OCI-LY7 (cell line): ENCODE measurements around the gene FAM222A. TPM values are rescaled to one million over a fixed set of nuclear protein-coding genes. Genes with fewer than 3 reads are reported as not detected.

Source experiments
- BruUV-seq: library from RNA; stranded (reverse); fragments of 400-500 nt; replicated peaks from 2 replicates; lab custom pipeline; 2021; lab: Mats Ljungman, UMichigan
- CTCF ChIA-PET: fragments of 300-600 bp; sonication (Branson Sonifier 250); formaldehyde crosslinking; loops from one replicate; lab custom pipeline; 2022; ENCODE audit warnings: antibody characterized with exemption; ENCODE audit not compliant: unreplicated experiment; lab: Charles Lee
- POLR2A ChIA-PET: fragments of 300-600 bp; sonication (Branson Sonifier 250); formaldehyde crosslinking; loops from one replicate; lab custom pipeline; 2022; ENCODE audit warnings: antibody characterized with exemption; lab: Charles Lee
- DNase-seq: peaks from one replicate; pipeline ENCODE4 v3.0.0-alpha.2; 2015; ENCODE audit warnings: low spot score
- H2AFZ ChIP-seq: fragments of 200-600 bp; sonication (generic), shearing (Covaris generic); 2 replicates; pipeline ENCODE4 v1.6.1; 2014; ENCODE audit warnings: mild to moderate bottlenecking, antibody characterized with exemption, low read length, moderate library complexity
- H3K27ac ChIP-seq: fragments of 200-600 bp; sonication (generic); 2 replicates; pipeline ENCODE4 v1.5.1; 2014; ENCODE audit warnings: mixed run types, low read depth, mild to moderate bottlenecking, moderate library complexity, low read length, inconsistent platforms; ENCODE audit not compliant: poor library complexity, severe bottlenecking
- H3K36me3 ChIP-seq: fragments of 200-600 bp; sonication (generic); 2 replicates; pipeline ENCODE4 v1.6.1; 2014; ENCODE audit warnings: mild to moderate bottlenecking, antibody characterized with exemption, low read length, moderate library complexity, mixed read lengths; ENCODE audit not compliant: insufficient read depth
- H3K4me1 ChIP-seq: fragments of 200-600 bp; sonication (generic); 2 replicates; pipeline ENCODE4 v1.5.1; 2014; ENCODE audit warnings: mild to moderate bottlenecking, low read length; ENCODE audit not compliant: insufficient read depth, poor library complexity, severe bottlenecking
- H3K4me2 ChIP-seq: fragments of 200-600 bp; sonication (generic); 2 replicates; pipeline ENCODE4 v1.6.1; 2014; ENCODE audit warnings: mild to moderate bottlenecking, low read length
- H3K4me3 ChIP-seq: fragments of 200-600 bp; sonication (generic); 2 replicates; pipeline ENCODE4 v1.5.1; 2014; ENCODE audit warnings: mild to moderate bottlenecking, low read depth, low read length; ENCODE audit not compliant: poor library complexity, severe bottlenecking
- H3K79me2 ChIP-seq: fragments of 200-600 bp; sonication (generic); 2 replicates; pipeline ENCODE4 v1.6.1; 2016; ENCODE audit warnings: low read depth, mild to moderate bottlenecking, low read length, moderate library complexity, mixed read lengths; ENCODE audit not compliant: insufficient read depth
- H3K9me2 ChIP-seq: fragments of 200-600 bp; sonication (generic); 2 replicates; pipeline ENCODE4 v1.6.1; 2016; ENCODE audit warnings: mild to moderate bottlenecking, low read length, mixed read lengths; ENCODE audit not compliant: insufficient read depth
- H3K9me3 ChIP-seq: fragments of 200-600 bp; sonication (generic); 2 replicates; pipeline ENCODE4 v1.6.1; 2014; ENCODE audit warnings: mild to moderate bottlenecking, mixed run types, low read length, mixed read lengths
- H4K20me1 ChIP-seq: fragments of 200-600 bp; sonication (generic); 2 replicates; pipeline ENCODE4 v1.6.1; 2014; ENCODE audit warnings: mild to moderate bottlenecking, antibody characterized with exemption, low read length, moderate library complexity, mixed read lengths; ENCODE audit not compliant: insufficient read depth
- CTCF ChIP-seq: fragments of 200-600 bp; sonication (generic); conservative IDR thresholded peaks from 2 replicates; pipeline ENCODE4 v1.5.1; 2014; ENCODE audit warnings: mild to moderate bottlenecking, antibody characterized with exemption, low read length, moderate library complexity, mixed read lengths
- EZH2phosphoT487 ChIP-seq: fragments of 200-600 bp; sonication (generic); IDR thresholded peaks from 2 replicates; pipeline ENCODE4 v1.6.1; 2018; ENCODE audit warnings: low read depth, borderline replicate concordance, mild to moderate bottlenecking, mixed run types, antibody characterized with exemption, low read length, moderate library complexity, mixed read lengths
- intact Hi-C: fragments of 100-400 bp; cut with micrococcal nuclease; formaldehyde crosslinking; loops from one replicate; pipeline ENCODE4 v1.10.0; 2022; ENCODE audit not compliant: unreplicated experiment
- total RNA-seq, 2 experiments: library from RNA; depleted of rRNA in 1 of 2; stranded (reverse); fragments of >200 nt in 1 of 2; shearing (Covaris generic) in 1 of 2; gene quantifications; 2 replicates each; pipeline ENCODE4 v1.2.3, GENCODE V29; 2014 to 2022

FAM222A gene
- total RNA-seq, 2 experiments from 2014 or later, result 0.98 to 1.8 TPM

GRCh38 chr12:109815757-109816617 lies 102.4 kb downstream of the FAM222A start:
- CTCF ChIA-PET, result no interaction called here

GRCh38 chr12:109816870-109817269 lies 103.2 kb downstream of the FAM222A start:
- no peaks in the 10 kb centered on the region for H3K9me2 ChIP-seq
- TF ChIP-seq CTCF (no peak), EZH2phosphoT487 (no peak)
- DNase-seq, result no peak
- ChIA-PET CTCF (no interaction called here), POLR2A (no interaction called here)
- no peaks in the 10 kb centered on the region for H4K20me1 ChIP-seq
- intact Hi-C loops, result no loop called here
- no peaks in the 10 kb centered on the region for H3K9me3 ChIP-seq
- no peak overlapping the region for H3K27ac ChIP-seq
- no peaks in the 10 kb centered on the region for H3K79me2 ChIP-seq
- H3K4me3 ChIP-seq, result no peak overlapping the region
- no peaks in the 10 kb centered on the region for H3K4me1 ChIP-seq
- no peak overlapping the region for H2AFZ ChIP-seq
- H3K4me2 ChIP-seq, result no peak overlapping the region
- no TSS peak for BruUV-seq
- H3K36me3 ChIP-seq, result no peaks in the 10 kb centered on the region

More at GRCh38 chr12:109815757-109816617, 102.4 kb downstream of the FAM222A start:
- intact Hi-C loops, result no loop called here
- POLR2A ChIA-PET, result interaction anchor here (0.6 to 0.9 kb wide), 2 partner anchors 13 to 37 kb away, joined by 3 read pairs; no protein-coding TSS in a partner anchor
- Histone ChIP-seq H3K4me1 (no peaks in the 10 kb centered on the region), H4K20me1 (no peaks in the 10 kb centered on the region), H3K36me3 (no peaks in the 10 kb centered on the region), H3K4me2 (no peak overlapping the region), H3K4me3 (no peak overlapping the region), H3K79me2 (no peaks in the 10 kb centered on the region), H3K9me3 (no peaks in the 10 kb centered on the region), H2AFZ (no peak overlapping the region), H3K9me2 (no peaks in the 10 kb centered on the region), H3K27ac (no peak overlapping the region)
- TF ChIP-seq EZH2phosphoT487 (no peak), CTCF (no peak)
- no TSS peak for BruUV-seq
- DNase-seq, result no peak

GRCh38 chr12:109817627-109818231 lies 104.1 kb downstream of the FAM222A start:
- Histone ChIP-seq H3K9me2 (no peaks in the 10 kb centered on the region), H3K27ac (no peak overlapping the region), H3K4me3 (no peak overlapping the region), H4K20me1 (no peaks in the 10 kb centered on the region), H3K4me2 (no peak overlapping the region), H3K4me1 (no peaks in the 10 kb centered on the region), H3K36me3 (no peaks in the 10 kb centered on the region), H3K9me3 (no peaks in the 10 kb centered on the region), H2AFZ (no peak overlapping the region), H3K79me2 (no peaks in the 10 kb centered on the region)
- DNase-seq, result no peak
- ChIA-PET CTCF (no interaction called here), POLR2A (no interaction called here)
- no TSS peak for BruUV-seq
- TF ChIP-seq EZH2phosphoT487, result no peak
- no peak for TF ChIP-seq CTCF
- intact Hi-C loops, result no loop called here
